SK-N-SH (cell line): ENCODE data around the gene MS4A15. TPM values are rescaled to one million over a fixed set of nuclear protein-coding genes. Genes with fewer than 3 reads are reported as not detected.
"Not testable (repeated sequence)": the region's sequence is repeated elsewhere in the genome, so short reads cannot be mapped to it uniquely, and the experiment has no call there.

Experiments
- CTCF ChIA-PET: fragments of 300-600, 350-600 bp; formaldehyde crosslinking; extraction: SDS; loops from one replicate; lab custom pipeline; 2021; lab: Yijun Ruan, JAX
- POLR2A ChIA-PET: fragments of 350-600 bp; sonication (Branson Sonifier 250); formaldehyde crosslinking; extraction: SDS; loops from one replicate; lab custom pipeline; 2020; ENCODE audit warnings: antibody characterized with exemption, inconsistent platforms; lab: Yijun Ruan, JAX
- DNase-seq: peaks from one replicate; pipeline ENCODE4 v3.0.0; 2012
- H2AFZ ChIP-seq: fragments of 200-600 bp; sonication (generic); 2 replicates; pipeline ENCODE4 v1.8.1; 2016; ENCODE audit warnings: antibody characterized with exemption, mild to moderate bottlenecking, low read depth
- H3F3A ChIP-seq: fragments of 200-600 bp; sonication (generic); replicated peaks from 2 replicates; pipeline ENCODE3; 2016; ENCODE audit warnings: antibody characterized with exemption, mild to moderate bottlenecking; ENCODE audit not compliant: insufficient read depth
- H3K27ac ChIP-seq, 2 experiments: fragments of 200-500 bp in 1 of 2; fragments of 200-600 bp in 1 of 2; sonication (Bioruptor generic) in 1 of 2; sonication (generic), shearing (Covaris generic) in 1 of 2; 2 replicates each; pipeline versions ENCODE4 v1.5.1 to v1.6.1; 2014 to 2016; ENCODE audit warnings: low read depth in 2 of 2, inconsistent platforms in 1 of 2, low read length in 1 of 2, mild to moderate bottlenecking in 1 of 2, mixed read lengths in 1 of 2
- H3K27me3 ChIP-seq: fragments of 200-600 bp; sonication (generic), shearing (Covaris generic); 2 replicates; pipeline ENCODE4 v1.6.1; 2016; ENCODE audit warnings: mixed run types; ENCODE audit not compliant: insufficient read depth
- H3K36me3 ChIP-seq, 2 experiments: fragments of 200-500 bp in 1 of 2; fragments of 200-600 bp in 1 of 2; sonication (Bioruptor generic) in 1 of 2; sonication (generic) in 1 of 2; replicated peaks in 1 of 2; 2 replicates each; pipeline versions ENCODE3 to v1.5.1; 2014 to 2016; ENCODE audit warnings: low read length in 1 of 2, mild to moderate bottlenecking in 1 of 2; ENCODE audit not compliant: insufficient read depth in 2 of 2, control insufficient read depth in 1 of 2
- H3K4me1 ChIP-seq, 2 experiments: fragments of 200-500 bp in 1 of 2; fragments of 200-600 bp in 1 of 2; sonication (Bioruptor generic) in 1 of 2; sonication (generic), shearing (Covaris generic) in 1 of 2; 2 replicates each; pipeline versions ENCODE4 v1.5.1 to v1.6.1; 2014 to 2016; ENCODE audit warnings: low read depth in 1 of 2, low read length in 1 of 2, mixed run types in 1 of 2; ENCODE audit not compliant: insufficient read depth in 2 of 2, control insufficient read depth in 1 of 2
- H3K4me2 ChIP-seq: fragments of 200-600 bp; sonication (generic), shearing (Covaris generic); 2 replicates; pipeline ENCODE4 v1.6.1; 2017; ENCODE audit warnings: mixed run types
- H3K4me3 ChIP-seq, 2 experiments: fragments of 200-500 bp in 1 of 2; fragments of 200-600 bp in 1 of 2; sonication (Bioruptor generic) in 1 of 2; sonication (generic), shearing (Covaris generic) in 1 of 2; 2 replicates each; pipeline versions ENCODE4 v1.5.1 to v1.8.1; 2014 to 2016; ENCODE audit warnings: low read depth in 2 of 2, inconsistent platforms in 1 of 2, low read length in 1 of 2, mild to moderate bottlenecking in 1 of 2, mixed read lengths in 1 of 2, moderate library complexity in 1 of 2
- H3K79me2 ChIP-seq: fragments of 200-600 bp; sonication (generic); 2 replicates; pipeline ENCODE4 v1.8.1; 2017; ENCODE audit warnings: mild to moderate bottlenecking; ENCODE audit not compliant: insufficient read depth
- H3K9ac ChIP-seq: fragments of 200-600 bp; sonication (generic); 2 replicates; pipeline ENCODE4 v1.6.1; 2017; ENCODE audit warnings: mixed run types
- H3K9me2 ChIP-seq: fragments of 200-600 bp; sonication (generic); 2 replicates; pipeline ENCODE4 v1.6.1; 2017; ENCODE audit warnings: mixed run types
- H3K9me3 ChIP-seq: fragments of 200-600 bp; sonication (generic); 2 replicates; pipeline ENCODE4 v1.6.1; 2017; ENCODE audit warnings: mixed run types, mild to moderate bottlenecking, moderate library complexity
- H4K20me1 ChIP-seq: fragments of 200-600 bp; sonication (generic); 2 replicates; pipeline ENCODE4 v1.6.1; 2017; ENCODE audit warnings: mild to moderate bottlenecking, mixed run types; ENCODE audit not compliant: insufficient read depth
- EP300 ChIP-seq, 2 experiments: IDR thresholded peaks; 2 replicates each; pipeline versions ENCODE4 v1.4.0 to v1.6.1; 2012; ENCODE audit warnings: borderline replicate concordance in 1 of 2, low read depth in 1 of 2, low read length in 1 of 2
- FOSL2 ChIP-seq: IDR thresholded peaks from 2 replicates; pipeline ENCODE4 v1.4.0; 2012; ENCODE audit warnings: low read depth, mild to moderate bottlenecking, moderate library complexity, borderline replicate concordance
- FOXJ3 ChIP-seq: sonication (generic); formaldehyde crosslinking; IDR thresholded peaks from 2 replicates; pipeline ENCODE4 v1.5.1; 2020; ENCODE audit warnings: mild to moderate bottlenecking, missing genetic modification reagents
- FOXM1 ChIP-seq: IDR thresholded peaks from 2 replicates; pipeline ENCODE4 v1.4.0; 2012; ENCODE audit warnings: low read depth, mild to moderate bottlenecking
- GABPA ChIP-seq: IDR thresholded peaks from 2 replicates; pipeline ENCODE4 v1.4.0; 2012; ENCODE audit warnings: low read depth, mild to moderate bottlenecking
- GATA2 ChIP-seq: sonication (generic); formaldehyde crosslinking; IDR thresholded peaks from 2 replicates; pipeline ENCODE4 v1.5.0; 2020; ENCODE audit warnings: mild to moderate bottlenecking, missing genetic modification reagents
- JUND ChIP-seq: IDR thresholded peaks from 2 replicates; pipeline ENCODE4 v1.4.0; 2012
- MEF2A ChIP-seq: IDR thresholded peaks from 2 replicates; pipeline ENCODE4 v1.4.0; 2012; ENCODE audit warnings: low read depth, borderline replicate concordance
- NRF1 ChIP-seq: IDR thresholded peaks from 2 replicates; pipeline ENCODE4 v1.6.1; 2012; ENCODE audit warnings: low read depth, mild to moderate bottlenecking, low read length
- RCOR1 ChIP-seq: fragments of 150-350 bp; IDR thresholded peaks from 2 replicates; pipeline ENCODE4 v1.6.1; 2017; ENCODE audit warnings: antibody characterized with exemption, low read length
- RFX5 ChIP-seq: IDR thresholded peaks from 2 replicates; pipeline ENCODE4 v1.6.1; 2012; ENCODE audit warnings: mild to moderate bottlenecking, improper control_type of control experiment, low read length
- SIN3A ChIP-seq: IDR thresholded peaks from 2 replicates; pipeline ENCODE4 v1.6.1; 2012; ENCODE audit warnings: low read depth, mild to moderate bottlenecking, low read length, moderate library complexity, borderline replicate concordance
- YY1 ChIP-seq: IDR thresholded peaks from 2 replicates; pipeline ENCODE4 v1.4.0; 2012; ENCODE audit warnings: low read depth, mild to moderate bottlenecking
- WGBS: methylation state at CpG from one replicate; pipeline ENCODE4 v1.1.6; 2017; ENCODE audit warnings: low lambda C conversion rate; 5-methylcytosine and 5-hydroxymethylcytosine counted together
- polyA plus RNA-seq, 3 experiments: library from polyadenylated mRNA; depleted of rRNA; stranded (reverse); fragments of >200 nt; gene quantifications; 2 replicates each; pipeline ENCODE4 v1.2.3, GENCODE V29; 2012
- TF ChIP-seq, protein P1 (sequence below): IDR thresholded peaks from 2 replicates; pipeline ENCODE4 v1.4.0; 2012; ENCODE audit warnings: low read depth
- TF ChIP-seq, protein P2 (sequence below): IDR thresholded peaks from 2 replicates; pipeline ENCODE4 v1.4.0; 2012; ENCODE audit warnings: low read depth, borderline replicate concordance
- TF ChIP-seq, protein P3 (sequence below): fragments of 150-350 bp; IDR thresholded peaks from 2 replicates; pipeline ENCODE4 v1.6.1; 2017; ENCODE audit warnings: antibody characterized with exemption, low read length, low read depth, borderline replicate concordance
- TF ChIP-seq, protein P4 (sequence below): fragments of 200-600 bp; sonication (generic); IDR thresholded peaks from 2 replicates; pipeline ENCODE4 v1.6.1; 2017; ENCODE audit warnings: antibody characterized with exemption, mild to moderate bottlenecking, moderate library complexity
- TF ChIP-seq, protein P5 (sequence below): IDR thresholded peaks from 2 replicates; pipeline ENCODE4 v1.4.0; 2012; ENCODE audit warnings: low read depth, borderline replicate concordance

The MS4A15 gene
- polyA plus RNA-seq, 1 of the 3 experiments (the other 2 are of a cell fraction) = not detected

DNA sequence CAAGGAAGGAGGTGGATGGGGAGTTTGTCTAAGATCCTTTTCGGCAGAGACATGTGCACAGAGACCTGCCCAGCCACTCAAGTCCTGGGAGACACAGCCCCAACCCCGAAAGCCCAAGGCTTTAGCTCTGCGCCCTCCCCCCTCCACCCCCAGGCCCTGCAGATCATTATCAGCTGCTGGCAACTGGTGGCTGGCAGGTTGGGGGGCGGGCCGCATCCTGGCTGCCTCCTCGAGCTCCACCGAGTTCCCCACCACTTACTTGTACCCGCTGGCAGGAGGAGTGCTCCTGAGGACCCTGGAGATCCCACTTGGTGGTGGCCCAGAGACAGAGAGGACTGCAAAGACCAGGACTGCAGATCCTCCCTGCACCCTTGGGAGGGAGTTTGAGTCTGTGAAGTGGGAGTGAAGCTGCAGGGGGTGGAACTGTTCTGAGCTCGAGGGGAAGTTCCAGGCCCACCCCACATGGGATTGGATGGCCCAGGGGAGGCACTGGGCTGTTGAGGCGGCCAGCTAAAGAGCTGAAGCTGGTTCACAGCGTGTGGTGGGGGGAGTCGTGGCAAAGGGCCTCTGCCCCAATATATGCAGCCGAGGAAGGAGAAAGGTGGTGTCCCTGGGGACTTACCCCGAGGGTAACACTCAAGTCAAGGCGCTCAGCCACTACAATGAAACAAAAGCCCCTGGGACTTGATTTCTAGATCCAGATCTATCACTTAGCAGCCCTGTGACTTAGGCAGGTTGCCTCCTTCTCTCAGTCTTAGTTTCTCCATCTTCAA is 65.3 kb downstream of the MS4A15 start:
- peak; percentile 44 for DNase-seq
- H4K20me1 ChIP-seq = no peaks in the 10 kb centered on the region
- H3K27ac ChIP-seq = no peak overlapping the region
- H3K27me3 ChIP-seq = peaks cover 7% of the 10 kb centered on the region; the same call in 1 of the 2 replicates
- H3F3A ChIP-seq = no peaks in the 10 kb centered on the region
- no peak overlapping the region for H2AFZ ChIP-seq
- no peak for TF ChIP-seq RFX5
- TF ChIP-seq FOXM1 = no peak
- TF ChIP-seq, protein P1, sequence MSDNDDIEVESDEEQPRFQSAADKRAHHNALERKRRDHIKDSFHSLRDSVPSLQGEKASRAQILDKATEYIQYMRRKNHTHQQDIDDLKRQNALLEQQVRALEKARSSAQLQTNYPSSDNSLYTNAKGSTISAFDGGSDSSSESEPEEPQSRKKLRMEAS = no peak
- no peak for TF ChIP-seq MEF2A
- no peak for TF ChIP-seq JUND
- no peak for TF ChIP-seq RCOR1
- TF ChIP-seq, protein P2, sequence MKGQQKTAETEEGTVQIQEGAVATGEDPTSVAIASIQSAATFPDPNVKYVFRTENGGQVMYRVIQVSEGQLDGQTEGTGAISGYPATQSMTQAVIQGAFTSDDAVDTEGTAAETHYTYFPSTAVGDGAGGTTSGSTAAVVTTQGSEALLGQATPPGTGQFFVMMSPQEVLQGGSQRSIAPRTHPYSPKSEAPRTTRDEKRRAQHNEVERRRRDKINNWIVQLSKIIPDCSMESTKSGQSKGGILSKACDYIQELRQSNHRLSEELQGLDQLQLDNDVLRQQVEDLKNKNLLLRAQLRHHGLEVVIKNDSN = no peak
- TF ChIP-seq FOSL2 = no peak
- TF ChIP-seq NRF1 = no peak
- TF ChIP-seq, protein P3, sequence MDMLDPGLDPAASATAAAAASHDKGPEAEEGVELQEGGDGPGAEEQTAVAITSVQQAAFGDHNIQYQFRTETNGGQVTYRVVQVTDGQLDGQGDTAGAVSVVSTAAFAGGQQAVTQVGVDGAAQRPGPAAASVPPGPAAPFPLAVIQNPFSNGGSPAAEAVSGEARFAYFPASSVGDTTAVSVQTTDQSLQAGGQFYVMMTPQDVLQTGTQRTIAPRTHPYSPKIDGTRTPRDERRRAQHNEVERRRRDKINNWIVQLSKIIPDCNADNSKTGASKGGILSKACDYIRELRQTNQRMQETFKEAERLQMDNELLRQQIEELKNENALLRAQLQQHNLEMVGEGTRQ = no peak
- TF ChIP-seq FOXJ3 (CRISPR knock-in tag) = no peak
- no peak for TF ChIP-seq YY1
- TF ChIP-seq SIN3A = no peak
- TF ChIP-seq EP300 (IDR thresholded peaks at IDR 0.05; ENCODE audit: borderline replicate concordance in 1 of 2, low read depth in 1 of 2, low read length in 1 of 2) = no peak
- TF ChIP-seq GATA2 = no peak
- no peak for TF ChIP-seq GABPA
- TF ChIP-seq, protein P4, sequence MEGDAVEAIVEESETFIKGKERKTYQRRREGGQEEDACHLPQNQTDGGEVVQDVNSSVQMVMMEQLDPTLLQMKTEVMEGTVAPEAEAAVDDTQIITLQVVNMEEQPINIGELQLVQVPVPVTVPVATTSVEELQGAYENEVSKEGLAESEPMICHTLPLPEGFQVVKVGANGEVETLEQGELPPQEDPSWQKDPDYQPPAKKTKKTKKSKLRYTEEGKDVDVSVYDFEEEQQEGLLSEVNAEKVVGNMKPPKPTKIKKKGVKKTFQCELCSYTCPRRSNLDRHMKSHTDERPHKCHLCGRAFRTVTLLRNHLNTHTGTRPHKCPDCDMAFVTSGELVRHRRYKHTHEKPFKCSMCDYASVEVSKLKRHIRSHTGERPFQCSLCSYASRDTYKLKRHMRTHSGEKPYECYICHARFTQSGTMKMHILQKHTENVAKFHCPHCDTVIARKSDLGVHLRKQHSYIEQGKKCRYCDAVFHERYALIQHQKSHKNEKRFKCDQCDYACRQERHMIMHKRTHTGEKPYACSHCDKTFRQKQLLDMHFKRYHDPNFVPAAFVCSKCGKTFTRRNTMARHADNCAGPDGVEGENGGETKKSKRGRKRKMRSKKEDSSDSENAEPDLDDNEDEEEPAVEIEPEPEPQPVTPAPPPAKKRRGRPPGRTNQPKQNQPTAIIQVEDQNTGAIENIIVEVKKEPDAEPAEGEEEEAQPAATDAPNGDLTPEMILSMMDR = no peak
- TF ChIP-seq, protein P5, sequence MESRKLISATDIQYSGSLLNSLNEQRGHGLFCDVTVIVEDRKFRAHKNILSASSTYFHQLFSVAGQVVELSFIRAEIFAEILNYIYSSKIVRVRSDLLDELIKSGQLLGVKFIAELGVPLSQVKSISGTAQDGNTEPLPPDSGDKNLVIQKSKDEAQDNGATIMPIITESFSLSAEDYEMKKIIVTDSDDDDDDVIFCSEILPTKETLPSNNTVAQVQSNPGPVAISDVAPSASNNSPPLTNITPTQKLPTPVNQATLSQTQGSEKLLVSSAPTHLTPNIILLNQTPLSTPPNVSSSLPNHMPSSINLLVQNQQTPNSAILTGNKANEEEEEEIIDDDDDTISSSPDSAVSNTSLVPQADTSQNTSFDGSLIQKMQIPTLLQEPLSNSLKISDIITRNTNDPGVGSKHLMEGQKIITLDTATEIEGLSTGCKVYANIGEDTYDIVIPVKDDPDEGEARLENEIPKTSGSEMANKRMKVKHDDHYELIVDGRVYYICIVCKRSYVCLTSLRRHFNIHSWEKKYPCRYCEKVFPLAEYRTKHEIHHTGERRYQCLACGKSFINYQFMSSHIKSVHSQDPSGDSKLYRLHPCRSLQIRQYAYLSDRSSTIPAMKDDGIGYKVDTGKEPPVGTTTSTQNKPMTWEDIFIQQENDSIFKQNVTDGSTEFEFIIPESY = no peak
- H3K9me2 ChIP-seq = no peaks in the 10 kb centered on the region
- CTCF ChIA-PET = interaction anchor here (0.7 to 3.9 kb wide), 8 partner anchors 9 to 119 kb away, joined by 3 to 39 read pairs (median 4); partner anchors contain the start of gene ZP1
- WGBS = 27% methylated on average over 8 of the region's 15 CpGs
- H3K4me1 ChIP-seq = no peaks in the 10 kb centered on the region; a peak in 1 of 4 replicates
- no peak overlapping the region for H3K9ac ChIP-seq
- no peak overlapping the region for H3K4me2 ChIP-seq
- no peaks in the 10 kb centered on the region; the same call in 1 of the 2 replicates for H3K9me3 ChIP-seq
- H3K79me2 ChIP-seq = no peaks in the 10 kb centered on the region
- H3K4me3 ChIP-seq = no peak overlapping the region
- no peaks in the 10 kb centered on the region for H3K36me3 ChIP-seq
- POLR2A ChIA-PET = no interaction called here

DNA sequence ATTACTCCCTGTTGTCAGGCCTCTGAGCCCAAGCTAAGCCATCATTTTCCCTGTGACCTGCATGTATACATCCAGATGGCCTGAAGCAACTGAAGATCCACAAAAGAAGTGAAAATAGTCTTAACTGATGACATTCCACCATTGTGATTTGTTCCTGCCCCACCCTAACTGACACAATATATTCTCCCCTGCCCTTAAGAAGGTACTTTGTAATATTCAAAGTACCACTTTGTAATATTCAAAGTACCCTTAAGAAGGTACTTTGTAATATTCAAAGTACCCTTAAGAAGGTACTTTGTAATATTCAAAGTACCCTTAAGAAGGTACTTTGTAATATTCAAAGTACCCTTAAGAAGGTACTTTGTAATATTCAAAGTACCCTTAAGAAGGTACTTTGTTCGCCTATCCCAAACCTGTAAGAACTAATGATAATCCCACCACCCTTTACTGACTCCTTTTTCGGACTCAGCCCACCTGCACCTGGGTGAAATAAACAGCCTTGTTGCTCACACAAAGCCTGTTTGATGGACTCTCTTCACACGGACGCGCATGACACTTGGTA is 67.2 kb downstream of the MS4A15 start:
- H3K9me3 ChIP-seq, H3K36me3 ChIP-seq, H3K79me2 ChIP-seq, DNase-seq, H2AFZ ChIP-seq, H3F3A ChIP-seq, H3K27ac ChIP-seq, H4K20me1 ChIP-seq, POLR2A ChIA-PET, H3K4me2 ChIP-seq, H3K4me3 ChIP-seq, H3K9me2 ChIP-seq, H3K9ac ChIP-seq, H3K4me1 ChIP-seq: not testable (repeated sequence)
- H3K27me3 ChIP-seq = peaks cover 11% of the 10 kb centered on the region; the same call in 1 of the 2 replicates
- CTCF ChIA-PET = interaction anchor here (23.7 kb wide), 1 partner anchor 72 kb away, joined by 550 read pairs; the partner anchor contains the start of gene PRPF19
- 55% methylated on average over 5 of the region's 5 CpGs for WGBS
